Endothelial cell of hepatic sinusoid (primary cell): Measurements from ENCODE around the gene SP140L.

ENCODE experiments used
- in situ Hi-C: cut with HindIII; loops from 2 replicates; pipeline ENCODE4 v1.10.0; 2017; ENCODE audit warnings: low sequenced_read_pairs

The SP140L gene

GRCh38 chr2:230453006-230453405 is 126.0 kb downstream of the SP140L start:
- in situ Hi-C loops: no loop called here
